Measurements from ENCODE around the gene MRPL44. TPM values are rescaled to one million over a fixed set of nuclear protein-coding genes. Genes with fewer than 3 reads are reported as not detected.

The MRPL44 gene
- total RNA-seq, 3 donors from 2014 or later: 23.8 to 31.9 (median 27.6) TPM

- Histone ChIP-seq H3K36me3 (ENCODE audit: low read depth) (no peaks in the 10 kb centered on the region), H3K4me3 (no peak overlapping the region), H3K9me3 (no peaks in the 10 kb centered on the region), H3K4me1 (ENCODE audit: low read depth) (peaks cover under 1% of the 10 kb centered on the region)
- no peak for TF ChIP-seq CTCF (IDR thresholded peaks at IDR 0.05)
- DNase-seq: no peak
- intact Hi-C loops (cut with DNase I, micrococcal nuclease): no loop called here
- no peak for ATAC-seq
Measured at GRCh38 chr2:224011837-224012236, 54.6 kb downstream of the MRPL44 start.

- Histone ChIP-seq H3K4me3 (no peak overlapping the region), H3K4me1 (ENCODE audit: low read depth) (peaks cover 3% of the 10 kb centered on the region), H3K36me3 (ENCODE audit: low read depth) (no peaks in the 10 kb centered on the region), H3K9me3 (no peaks in the 10 kb centered on the region)
- no peak for DNase-seq
- TF ChIP-seq CTCF (IDR thresholded peaks at IDR 0.05): no peak
- intact Hi-C loops (cut with DNase I, micrococcal nuclease): no loop called here
- ATAC-seq: no peak
Measured at GRCh38 chr2:224014336-224014735, 57.1 kb downstream of the MRPL44 start.

- no peaks in the 10 kb centered on the region for H3K9me3 ChIP-seq
- H3K4me3 ChIP-seq: no peak overlapping the region
- intact Hi-C loops (cut with DNase I, micrococcal nuclease): no loop called here
- TF ChIP-seq CTCF (IDR thresholded peaks at IDR 0.05): no peak
- no peaks in the 10 kb centered on the region for H3K36me3 ChIP-seq (ENCODE audit: low read depth)
- no peak for DNase-seq
- ATAC-seq: peak; percentile 75
- peaks cover 3% of the 10 kb centered on the region for H3K4me1 ChIP-seq (ENCODE audit: low read depth)
Measured at GRCh38 chr2:224016963-224017362, 59.7 kb downstream of the MRPL44 start.

Other genes starting within 250 kb of the MRPL44 start
- 1 to 10 TPM; 3.5 to 8.6 (median 5.0) TPM for gene AP1S3, start 119.9 kb upstream of the MRPL44 start, total RNA-seq
- 10 to 100 TPM; 49.0 to 66.7 (median 65.8) TPM for gene WDFY1, start 12.1 kb upstream of the MRPL44 start, total RNA-seq
- gene SERPINE2, start 81.8 kb downstream of the MRPL44 start, total RNA-seq: 10 to 100 TPM; 10.6 to 15.9 (median 12.4) TPM